ENCODE results near the gene ITGB7.

The ITGB7 gene

DNA sequence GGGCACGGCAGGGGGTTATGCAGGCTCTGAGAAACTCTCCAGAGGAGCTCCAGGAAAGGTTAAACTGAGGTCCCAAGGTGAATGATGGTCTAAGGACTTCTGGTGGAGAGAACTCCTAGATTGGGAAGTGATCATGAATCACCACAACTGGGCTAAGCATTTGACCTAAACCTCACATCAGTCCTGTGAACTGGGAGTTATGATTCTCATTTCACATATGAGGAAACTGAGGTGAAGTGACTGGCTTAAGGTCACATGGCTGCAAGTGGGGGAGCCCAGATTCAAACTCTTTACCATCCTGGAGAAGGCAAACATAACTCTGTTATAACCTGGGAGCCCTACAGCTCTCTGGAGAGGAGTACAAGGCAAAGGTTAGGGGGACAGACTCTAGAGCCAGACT lies 20.8 kb upstream of the ITGB7 start:
- no peaks in the 10 kb centered on the region for H3K27me3 ChIP-seq (replicated peaks; ENCODE audit: control insufficient read depth, insufficient read depth, low read length)
- DNase-seq (ENCODE audit: extremely low read depth, insufficient read length) = no peak
- H3K4me3 ChIP-seq (replicated peaks; ENCODE audit: low read depth, low read length) = no peak overlapping the region
- no peak for TF ChIP-seq CTCF (IDR thresholded peaks at IDR 0.05; ENCODE audit: insufficient read depth, low read length, poor library complexity, severe bottlenecking)
- H3K36me3 ChIP-seq (ENCODE audit: control insufficient read depth, insufficient read depth, low read length) = no peaks in the 10 kb centered on the region

DNA sequence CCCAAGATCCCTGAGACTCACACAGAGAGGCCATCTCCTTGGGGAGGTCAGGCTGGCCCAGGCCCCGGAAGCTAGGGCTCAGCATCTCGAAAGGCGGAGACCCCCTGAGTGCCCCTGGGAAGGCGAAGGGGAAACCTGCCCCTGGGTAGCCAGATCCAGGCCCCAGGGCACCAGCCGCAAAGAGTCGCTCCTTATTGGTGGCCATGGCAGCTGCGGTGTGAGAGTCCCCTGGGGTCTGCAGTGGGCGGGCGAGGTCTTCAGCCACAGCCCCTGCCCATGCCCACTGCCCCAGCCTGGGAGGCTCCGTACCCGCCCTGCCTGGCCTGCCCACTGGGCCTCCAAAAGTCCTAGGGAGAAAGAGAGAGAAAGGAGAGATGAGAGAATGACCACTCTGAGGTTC lies 20.3 kb upstream of the ITGB7 start:
- no peak for TF ChIP-seq CTCF (IDR thresholded peaks at IDR 0.05; ENCODE audit: insufficient read depth, low read length, poor library complexity, severe bottlenecking)
- DNase-seq (ENCODE audit: extremely low read depth, insufficient read length) = no peak

DNA sequence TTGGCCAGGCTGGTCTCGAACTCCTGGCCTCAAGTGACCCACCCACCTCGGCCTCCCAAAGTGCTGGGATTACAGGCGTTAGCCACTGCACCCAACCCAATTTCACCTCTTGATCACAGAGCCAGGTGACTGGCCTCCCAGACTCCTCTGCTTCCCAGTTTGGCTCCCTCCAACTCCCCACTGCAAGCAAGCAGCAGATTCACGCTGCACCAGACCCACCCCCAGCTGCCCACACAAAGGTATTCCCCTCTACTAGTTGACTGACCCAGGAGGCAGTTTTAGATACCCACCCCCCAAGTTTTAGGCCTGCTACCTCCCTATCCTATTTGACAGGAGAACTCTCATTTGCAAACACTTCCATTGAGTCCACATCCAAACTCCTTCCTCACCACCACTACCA lies 19.8 kb upstream of the ITGB7 start:
- no peak overlapping the region for H3K4me3 ChIP-seq (replicated peaks; ENCODE audit: low read depth, low read length)
- H3K27me3 ChIP-seq (replicated peaks; ENCODE audit: control insufficient read depth, insufficient read depth, low read length) = no peaks in the 10 kb centered on the region
- H3K36me3 ChIP-seq (ENCODE audit: control insufficient read depth, insufficient read depth, low read length) = no peaks in the 10 kb centered on the region
- no peak for TF ChIP-seq CTCF (IDR thresholded peaks at IDR 0.05; ENCODE audit: insufficient read depth, low read length, poor library complexity, severe bottlenecking)
- DNase-seq (ENCODE audit: extremely low read depth, insufficient read length) = no peak

More for the DNA sequence above, 20.3 kb upstream of the ITGB7 start:
- no peaks in the 10 kb centered on the region for H3K36me3 ChIP-seq (ENCODE audit: control insufficient read depth, insufficient read depth, low read length)
- H3K27me3 ChIP-seq (replicated peaks; ENCODE audit: control insufficient read depth, insufficient read depth, low read length) = no peaks in the 10 kb centered on the region
- H3K4me3 ChIP-seq (replicated peaks; ENCODE audit: low read depth, low read length) = no peak overlapping the region

DNA sequence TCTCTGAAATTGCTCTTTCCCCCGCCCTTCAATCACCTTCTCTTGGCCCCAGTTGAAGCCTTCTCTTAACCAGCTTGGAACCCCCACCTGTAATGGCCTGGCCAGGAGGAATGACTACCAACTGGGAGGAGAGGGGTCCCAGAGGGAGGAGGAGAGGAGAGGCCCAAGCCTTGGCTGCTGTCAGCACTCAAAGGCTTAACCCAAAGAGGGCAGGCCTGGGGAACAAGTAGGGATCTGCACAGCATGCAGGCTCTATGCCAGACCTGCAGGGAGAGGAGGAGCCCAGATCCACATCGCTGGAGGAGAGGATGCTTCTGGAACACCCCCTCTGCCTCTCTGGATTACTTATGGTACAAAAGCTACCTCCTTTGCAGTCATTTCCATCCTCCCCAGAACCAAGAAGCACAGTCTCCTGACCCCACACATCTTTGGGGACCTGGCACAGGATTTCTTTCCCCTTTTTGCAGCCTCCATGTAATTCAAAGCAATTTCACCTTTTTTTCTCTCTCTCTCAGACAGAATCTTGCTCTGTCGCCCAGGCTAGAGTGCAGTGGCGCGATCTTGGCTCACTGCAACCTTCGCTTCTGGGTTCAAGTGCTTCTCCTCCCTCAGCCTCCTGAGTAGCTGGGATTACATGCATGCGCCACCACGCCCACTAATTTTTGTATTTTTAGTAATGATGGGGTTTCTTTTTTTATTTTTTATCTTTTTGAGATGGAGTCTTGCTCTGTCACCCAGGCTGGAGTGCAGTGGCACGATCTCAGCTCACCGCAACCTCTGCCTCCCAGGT lies 18.8 kb upstream of the ITGB7 start:
- Histone ChIP-seq H3K36me3 (ENCODE audit: control insufficient read depth, insufficient read depth, low read length) (no peaks in the 10 kb centered on the region), H3K4me3 (replicated peaks; ENCODE audit: low read depth, low read length) (no peak overlapping the region), H3K27me3 (replicated peaks; ENCODE audit: control insufficient read depth, insufficient read depth, low read length) (no peaks in the 10 kb centered on the region)
- TF ChIP-seq CTCF (IDR thresholded peaks at IDR 0.05; ENCODE audit: insufficient read depth, low read length, poor library complexity, severe bottlenecking) = no peak
- DNase-seq (ENCODE audit: extremely low read depth, insufficient read length) = no peak

DNA sequence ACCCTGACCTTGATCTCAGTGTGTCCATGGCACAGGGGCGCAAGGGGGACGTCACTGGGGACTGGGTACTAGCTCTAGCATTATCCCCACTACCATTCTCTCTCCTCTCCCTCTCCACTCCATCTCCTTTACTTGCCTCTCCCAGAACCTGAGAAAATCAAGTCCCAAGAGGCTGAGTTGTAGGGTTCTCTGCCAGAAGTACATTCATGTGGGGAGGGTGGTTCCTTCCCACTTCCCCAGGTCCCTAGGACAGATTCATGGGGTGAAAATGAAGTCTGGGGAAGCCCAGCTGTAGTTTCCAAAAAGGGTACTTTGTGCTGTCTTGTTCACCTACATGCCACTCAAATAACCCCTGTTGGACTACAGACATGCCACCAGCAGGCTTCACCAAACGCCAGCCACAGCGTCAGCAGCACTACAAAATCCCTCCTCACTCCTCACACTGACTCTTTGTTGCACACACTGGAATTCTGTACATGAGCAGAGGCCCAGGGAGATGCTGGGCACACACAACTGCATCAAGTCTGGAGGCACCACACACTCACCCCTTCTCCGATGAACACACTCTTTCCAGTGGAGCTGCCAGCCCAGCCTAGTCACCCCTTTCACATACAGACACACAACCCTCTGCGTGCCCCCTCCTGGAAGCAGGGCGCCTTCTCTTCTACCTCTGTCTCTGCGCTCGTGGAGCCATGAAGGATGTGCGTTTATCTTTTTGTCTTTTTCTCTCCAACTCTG lies 18.0 kb upstream of the ITGB7 start:
- DNase-seq (ENCODE audit: extremely low read depth, insufficient read length) = no peak
- H3K4me3 ChIP-seq (replicated peaks; ENCODE audit: low read depth, low read length) = no peak overlapping the region
- no peak for TF ChIP-seq CTCF (IDR thresholded peaks at IDR 0.05; ENCODE audit: insufficient read depth, low read length, poor library complexity, severe bottlenecking)
- no peaks in the 10 kb centered on the region for H3K27me3 ChIP-seq (replicated peaks; ENCODE audit: control insufficient read depth, insufficient read depth, low read length)
- H3K36me3 ChIP-seq (ENCODE audit: control insufficient read depth, insufficient read depth, low read length) = no peaks in the 10 kb centered on the region

All from GM06990 (cell line).